ENCODE results near the gene HAAO. TPM values are rescaled to one million over a fixed set of nuclear protein-coding genes. Genes with fewer than 3 reads are reported as not detected.
"Not testable (repeated sequence)": the region's sequence is repeated elsewhere in the genome, so short reads cannot be mapped to it uniquely, and the experiment has no call there.

The HAAO gene
- total RNA-seq, 4 donors from 2014 or later: 6.0 to 19.1 (median 9.8) TPM

GRCh38 chr2:42736598-42737322, 55.6 kb downstream of the HAAO start:
- H3K4me3 ChIP-seq: no peak overlapping the region
- H3K27me3 ChIP-seq: no peaks in the 10 kb centered on the region
- peaks cover 0 to 10% (median 0%) of the 10 kb centered on the region in 3 donors for H3K9me3 ChIP-seq
- H3K27ac ChIP-seq: no peak overlapping the region
- no peaks in the 10 kb centered on the region for H3K4me1 ChIP-seq
- H3K36me3 ChIP-seq: peaks cover 0 to 75% of the 10 kb centered on the region in 2 donors
- no peak for ATAC-seq
- TF ChIP-seq, protein P1, sequence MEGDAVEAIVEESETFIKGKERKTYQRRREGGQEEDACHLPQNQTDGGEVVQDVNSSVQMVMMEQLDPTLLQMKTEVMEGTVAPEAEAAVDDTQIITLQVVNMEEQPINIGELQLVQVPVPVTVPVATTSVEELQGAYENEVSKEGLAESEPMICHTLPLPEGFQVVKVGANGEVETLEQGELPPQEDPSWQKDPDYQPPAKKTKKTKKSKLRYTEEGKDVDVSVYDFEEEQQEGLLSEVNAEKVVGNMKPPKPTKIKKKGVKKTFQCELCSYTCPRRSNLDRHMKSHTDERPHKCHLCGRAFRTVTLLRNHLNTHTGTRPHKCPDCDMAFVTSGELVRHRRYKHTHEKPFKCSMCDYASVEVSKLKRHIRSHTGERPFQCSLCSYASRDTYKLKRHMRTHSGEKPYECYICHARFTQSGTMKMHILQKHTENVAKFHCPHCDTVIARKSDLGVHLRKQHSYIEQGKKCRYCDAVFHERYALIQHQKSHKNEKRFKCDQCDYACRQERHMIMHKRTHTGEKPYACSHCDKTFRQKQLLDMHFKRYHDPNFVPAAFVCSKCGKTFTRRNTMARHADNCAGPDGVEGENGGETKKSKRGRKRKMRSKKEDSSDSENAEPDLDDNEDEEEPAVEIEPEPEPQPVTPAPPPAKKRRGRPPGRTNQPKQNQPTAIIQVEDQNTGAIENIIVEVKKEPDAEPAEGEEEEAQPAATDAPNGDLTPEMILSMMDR (IDR thresholded peaks at IDR 0.05): no peak
- no peak for TF ChIP-seq EP300 (IDR thresholded peaks at IDR 0.05)
- no peak for TF ChIP-seq POLR2A (IDR thresholded peaks at IDR 0.05)
- TF ChIP-seq POLR2AphosphoS5 (IDR thresholded peaks at IDR 0.05): no peak

GRCh38 chr2:42733852-42734251, 58.5 kb downstream of the HAAO start:
- Histone ChIP-seq H3K27me3 (no peaks in the 10 kb centered on the region), H3K36me3 (peaks cover 0 to 60% of the 10 kb centered on the region in 2 donors), H3K4me3 (no peak overlapping the region), H3K27ac (no peak overlapping the region), H3K4me1 (no peaks in the 10 kb centered on the region), H3K9me3 (peaks cover 0 to 10% (median 0%) of the 10 kb centered on the region in 3 donors)
- ATAC-seq: no peak
- TF ChIP-seq POLR2AphosphoS5 (IDR thresholded peaks at IDR 0.05) (no peak), EP300 (IDR thresholded peaks at IDR 0.05) (no peak), POLR2A (IDR thresholded peaks at IDR 0.05) (no peak)
- TF ChIP-seq, protein P1 (IDR thresholded peaks at IDR 0.05): no peak
- WGBS, 2 donors (ENCODE audit: low coverage in 1 of 2): 85 to 100% methylated on average over 1 of the region's 1 CpG

DNA sequence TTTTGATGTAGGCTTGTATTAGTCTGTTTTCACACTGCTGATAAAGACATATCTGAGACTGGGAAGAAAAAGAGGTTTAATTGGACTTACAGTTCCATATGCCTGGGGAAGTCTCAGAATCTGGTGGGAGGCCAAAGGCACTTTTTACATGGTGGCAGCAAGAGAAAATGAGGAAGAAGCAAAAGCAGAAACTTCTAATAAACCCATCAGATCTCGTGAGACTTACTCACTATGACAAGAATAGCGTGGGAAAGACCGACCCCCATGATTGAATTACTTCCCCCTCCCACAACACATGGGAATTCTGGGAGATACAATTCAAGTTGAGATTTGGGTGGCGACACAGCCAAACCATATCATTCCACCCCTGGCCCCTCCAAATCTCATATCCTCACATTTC, 61.1 kb downstream of the HAAO start:
- H3K27me3 ChIP-seq, H3K27ac ChIP-seq, H3K9me3 ChIP-seq, H3K4me1 ChIP-seq, ATAC-seq, H3K4me3 ChIP-seq: not testable (repeated sequence)
- peaks cover 0 to 41% of the 10 kb centered on the region in 2 donors for H3K36me3 ChIP-seq
- WGBS, 2 donors (ENCODE audit: low coverage in 1 of 2): 86 to 88% methylated on average over 4 of the region's 4 CpGs

DNA sequence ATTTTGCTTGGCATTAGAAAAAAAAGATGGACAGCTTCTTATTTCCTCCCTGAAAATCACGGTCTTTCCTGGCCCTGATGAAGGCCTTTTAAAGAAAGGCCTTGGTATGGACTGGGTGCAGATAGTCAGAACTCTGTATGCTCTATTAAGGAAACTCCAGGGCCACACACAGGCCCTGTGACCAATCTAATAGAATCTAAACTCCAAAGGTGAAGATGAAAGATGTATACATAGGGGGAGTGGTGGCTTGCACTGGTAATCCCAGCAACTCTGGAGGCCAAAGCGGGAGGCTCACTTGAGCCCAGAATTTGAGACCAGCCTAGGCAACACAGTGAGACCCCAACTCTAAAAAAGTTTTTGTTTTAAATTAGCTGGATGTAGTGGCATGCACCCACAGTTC, 65.7 kb downstream of the HAAO start:
- H3K9me3 ChIP-seq: no peaks in the 10 kb centered on the region
- H3K27ac ChIP-seq: no peak overlapping the region
- no peak overlapping the region for H3K4me3 ChIP-seq
- no peaks in the 10 kb centered on the region for H3K27me3 ChIP-seq
- 83 to 100% methylated on average over 1 to 2 of the region's 2 CpGs for WGBS, 2 donors (ENCODE audit: low coverage in 1 of 2)
- no peak for ATAC-seq
- peaks cover 0 to 16% of the 10 kb centered on the region in 2 donors for H3K36me3 ChIP-seq
- TF ChIP-seq EP300 (IDR thresholded peaks at IDR 0.05) (no peak), POLR2AphosphoS5 (IDR thresholded peaks at IDR 0.05) (no peak), POLR2A (IDR thresholded peaks at IDR 0.05) (no peak)
- TF ChIP-seq, protein P1 (IDR thresholded peaks at IDR 0.05): no peak
- peaks cover 0 to 16% (median 0%) of the 10 kb centered on the region in 3 donors for H3K4me1 ChIP-seq

DNA sequence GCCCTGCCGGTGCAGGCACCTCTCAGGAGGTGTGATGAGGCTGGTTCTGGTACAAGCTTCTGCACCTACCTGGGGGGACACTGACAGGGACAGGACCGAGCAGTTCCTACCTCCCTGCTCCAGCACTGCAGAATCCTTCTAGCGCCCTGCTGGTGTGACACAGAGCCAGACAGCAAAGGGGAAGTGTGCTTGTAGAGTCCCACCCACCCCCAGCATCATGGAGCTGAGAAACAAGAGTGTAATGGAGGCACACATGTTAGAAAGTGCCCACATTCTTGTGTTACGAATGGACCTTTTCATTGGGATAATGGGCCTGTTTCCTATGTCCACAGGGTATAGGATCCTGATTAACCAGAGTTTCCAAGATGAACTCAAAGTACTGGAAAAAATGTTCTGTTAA, 66.7 kb downstream of the HAAO start:
- Histone ChIP-seq H3K27me3 (no peaks in the 10 kb centered on the region), H3K4me3 (no peak overlapping the region), H3K36me3 (peaks cover 0 to 16% of the 10 kb centered on the region in 2 donors), H3K9me3 (no peaks in the 10 kb centered on the region), H3K27ac (no peak overlapping the region), H3K4me1 (peaks cover 0 to 16% (median 0%) of the 10 kb centered on the region in 3 donors)
- no peak for TF ChIP-seq POLR2AphosphoS5 (IDR thresholded peaks at IDR 0.05)
- TF ChIP-seq, protein P1 (IDR thresholded peaks at IDR 0.05): no peak
- no peak for TF ChIP-seq EP300 (IDR thresholded peaks at IDR 0.05)
- TF ChIP-seq POLR2A (IDR thresholded peaks at IDR 0.05): no peak
- no peak for ATAC-seq
- WGBS, 2 donors (ENCODE audit: low coverage in 1 of 2): 83 to 100% methylated on average over 1 of the region's 4 CpGs
